ACC112 (cell line): ENCODE data around the gene HGD.
"Not testable (repeated sequence)": the region's sequence is repeated elsewhere in the genome, so short reads cannot be mapped to it uniquely, and the experiment has no call there.

Experiments
- H2AFZ ChIP-seq: fragments of 200-600 bp; sonication (generic); one replicate; pipeline ENCODE4 v1.6.0; 2017; ENCODE audit warnings: antibody characterized with exemption, low read length; ENCODE audit not compliant: unreplicated experiment
- H3K27ac ChIP-seq: fragments of 200-600 bp; sonication (generic); 2 replicates; pipeline ENCODE4 v1.5.1; 2014; ENCODE audit warnings: low read depth, mild to moderate bottlenecking, antibody characterized with exemption, low read length, moderate library complexity
- H3K27me3 ChIP-seq: fragments of 200-600 bp; sonication (generic); 2 replicates; pipeline ENCODE4 v1.6.1; 2014; ENCODE audit warnings: mild to moderate bottlenecking, antibody characterized with exemption, low read length, moderate library complexity, mixed read lengths; ENCODE audit not compliant: insufficient read depth
- H3K36me3 ChIP-seq: fragments of 200-600 bp; sonication (generic); 2 replicates; pipeline ENCODE4 v1.6.1; 2016; ENCODE audit warnings: mild to moderate bottlenecking, antibody characterized with exemption, low read length, moderate library complexity, mixed read lengths; ENCODE audit not compliant: insufficient read depth
- H3K4me1 ChIP-seq: fragments of 200-600 bp; sonication (generic); one replicate; pipeline ENCODE4 v1.6.1; 2016; ENCODE audit warnings: low read length, mixed read lengths; ENCODE audit not compliant: insufficient read depth, unreplicated experiment, control insufficient read depth
- H3K4me3 ChIP-seq: fragments of 200-600 bp; sonication (generic); 2 replicates; pipeline ENCODE4 v1.5.1; 2014; ENCODE audit warnings: mild to moderate bottlenecking, low read depth, low read length
- H3K79me2 ChIP-seq: fragments of 200-600 bp; sonication (generic); one replicate; pipeline ENCODE4 v1.6.0; 2016; ENCODE audit warnings: low read length; ENCODE audit not compliant: control insufficient read depth, unreplicated experiment, insufficient read depth

Gene HGD

GRCh38 chr3:120638820-120639219 lies 43.2 kb downstream of the HGD start:
- not testable (repeated sequence) for H3K36me3 ChIP-seq, H3K4me1 ChIP-seq, H3K4me3 ChIP-seq, H3K79me2 ChIP-seq, H3K27me3 ChIP-seq, H2AFZ ChIP-seq, H3K27ac ChIP-seq

DNA sequence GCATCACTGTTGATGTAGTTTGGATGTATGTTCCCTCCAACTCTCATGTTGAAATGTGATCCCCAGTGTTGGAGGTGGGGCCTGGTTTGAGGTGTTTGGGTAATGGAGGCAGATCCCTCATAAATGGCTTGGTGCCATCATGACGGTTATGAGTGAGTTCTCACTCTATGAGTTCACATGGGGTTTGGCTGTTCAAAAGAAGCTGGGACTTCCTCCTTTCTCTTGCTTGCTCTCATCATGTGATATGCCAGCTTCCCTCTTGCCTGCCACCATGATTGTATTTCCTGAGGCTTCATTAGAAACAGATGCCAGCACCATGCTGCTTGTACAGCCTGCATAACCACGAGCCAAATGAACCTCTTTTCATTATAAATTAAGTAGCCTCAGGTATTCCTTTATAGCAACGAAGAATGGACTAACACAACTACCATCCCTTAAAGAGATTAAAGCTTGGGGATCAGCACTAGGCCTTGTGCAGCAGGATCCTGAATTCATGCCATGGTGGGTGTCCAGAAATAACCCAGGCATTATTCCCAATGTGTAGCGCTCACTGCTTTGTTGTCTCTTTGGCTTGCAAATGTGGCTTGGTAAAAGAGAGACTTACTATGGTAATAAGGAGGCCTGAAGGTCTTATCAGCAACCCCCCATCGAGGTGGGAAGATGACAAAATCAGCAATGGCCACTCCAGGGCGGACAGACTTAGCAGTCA lies 44.0 kb downstream of the HGD start:
- no peak overlapping the region for H2AFZ ChIP-seq

GRCh38 chr3:120636795-120637401 lies 45.1 kb downstream of the HGD start:
- Histone ChIP-seq H3K4me3 (no peak overlapping the region), H3K4me1 (no peaks in the 10 kb centered on the region), H2AFZ (no peak overlapping the region), H3K79me2 (no peaks in the 10 kb centered on the region), H3K36me3 (no peaks in the 10 kb centered on the region), H3K27ac (no peak overlapping the region), H3K27me3 (peaks cover 3% of the 10 kb centered on the region; the same call in 1 of the 2 replicates)

More for the DNA sequence above, 44.0 kb downstream of the HGD start:
- H3K4me3 ChIP-seq, result no peak overlapping the region
- no peak overlapping the region for H3K27ac ChIP-seq
- no peaks in the 10 kb centered on the region for H3K4me1 ChIP-seq
- no peaks in the 10 kb centered on the region for H3K36me3 ChIP-seq
- no peaks in the 10 kb centered on the region for H3K79me2 ChIP-seq
- H3K27me3 ChIP-seq, result peaks cover 3% of the 10 kb centered on the region; the same call in 1 of the 2 replicates

- no peak overlapping the region for H3K27ac ChIP-seq
These were observed 47.5 kb downstream of the HGD start for GRCh38 chr3:120634539-120634938.

DNA sequence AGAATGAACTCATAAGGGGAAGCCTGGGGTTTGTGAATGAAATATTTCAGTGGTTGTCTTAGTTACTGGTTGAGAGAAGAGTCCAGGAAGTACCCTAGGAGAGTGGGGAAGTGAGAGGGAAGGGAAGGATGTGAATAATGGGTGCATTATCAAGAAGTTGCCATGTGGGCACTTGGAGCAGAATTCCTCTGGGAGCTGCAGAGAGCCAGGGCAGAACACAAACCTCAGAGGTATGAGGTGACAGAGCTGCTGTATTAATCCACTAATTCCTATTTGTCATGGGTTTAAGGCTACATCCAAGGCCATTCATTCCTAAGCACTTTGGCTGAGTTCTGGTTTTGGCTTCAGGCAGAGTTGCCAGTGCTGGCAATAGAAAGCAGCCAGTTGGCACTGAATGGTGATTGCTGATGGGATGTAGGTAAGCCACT lies 56.9 kb downstream of the HGD start:
- H3K36me3 ChIP-seq, result no peaks in the 10 kb centered on the region
- no peaks in the 10 kb centered on the region for H3K4me1 ChIP-seq
- H3K27ac ChIP-seq, result no peak overlapping the region
- H2AFZ ChIP-seq, result no peak overlapping the region
- no peak overlapping the region for H3K4me3 ChIP-seq
- H3K27me3 ChIP-seq, result peaks cover 8% of the 10 kb centered on the region; the same call in 1 of the 2 replicates
- H3K79me2 ChIP-seq, result no peaks in the 10 kb centered on the region

More at GRCh38 chr3:120634539-120634938, 47.5 kb downstream of the HGD start:
- Histone ChIP-seq H3K4me3 (no peak overlapping the region), H3K27me3 (peaks cover 2% of the 10 kb centered on the region; the same call in 1 of the 2 replicates), H3K36me3 (no peaks in the 10 kb centered on the region), H3K4me1 (no peaks in the 10 kb centered on the region), H2AFZ (no peak overlapping the region), H3K79me2 (no peaks in the 10 kb centered on the region)

GRCh38 chr3:120623727-120624093 lies 58.3 kb downstream of the HGD start:
- no peak overlapping the region for H3K27ac ChIP-seq
- H3K4me3 ChIP-seq, result no peak overlapping the region
- no peaks in the 10 kb centered on the region for H3K36me3 ChIP-seq
- H3K79me2 ChIP-seq, result no peaks in the 10 kb centered on the region
- H3K4me1 ChIP-seq, result no peaks in the 10 kb centered on the region
- H3K27me3 ChIP-seq, result peaks cover 7% of the 10 kb centered on the region; the same call in 1 of the 2 replicates
- H2AFZ ChIP-seq, result no peak overlapping the region

GRCh38 chr3:120622870-120623726 lies 58.9 kb downstream of the HGD start:
- no peaks in the 10 kb centered on the region for H3K36me3 ChIP-seq
- H3K79me2 ChIP-seq, result no peaks in the 10 kb centered on the region
- no peak overlapping the region for H3K27ac ChIP-seq
- H2AFZ ChIP-seq, result no peak overlapping the region
- no peaks in the 10 kb centered on the region for H3K4me1 ChIP-seq
- H3K4me3 ChIP-seq, result no peak overlapping the region
- peaks cover under 1% of the 10 kb centered on the region; the same call in 1 of the 2 replicates for H3K27me3 ChIP-seq

DNA sequence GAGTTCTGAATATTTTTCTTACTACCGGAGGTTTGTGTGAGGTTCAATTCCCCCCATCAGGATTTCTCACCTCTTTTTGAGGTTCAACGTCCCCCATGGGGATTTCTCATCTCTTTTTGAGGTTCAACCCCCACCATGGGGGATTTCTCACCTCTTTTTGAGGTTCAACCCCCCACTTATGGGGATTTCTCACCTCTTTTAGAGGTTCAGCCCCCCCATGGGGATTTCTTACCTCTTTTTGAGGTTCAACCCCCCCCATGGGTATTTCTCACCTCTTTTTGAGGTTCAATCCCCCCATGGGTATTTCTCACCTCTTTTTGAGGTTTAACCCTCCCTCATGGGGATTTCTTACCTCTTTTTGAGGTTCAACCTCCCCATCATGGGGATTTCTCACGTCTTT lies 59.6 kb downstream of the HGD start:
- no peaks in the 10 kb centered on the region for H3K36me3 ChIP-seq
- no peak overlapping the region for H3K27ac ChIP-seq
- no peak overlapping the region for H2AFZ ChIP-seq

DNA sequence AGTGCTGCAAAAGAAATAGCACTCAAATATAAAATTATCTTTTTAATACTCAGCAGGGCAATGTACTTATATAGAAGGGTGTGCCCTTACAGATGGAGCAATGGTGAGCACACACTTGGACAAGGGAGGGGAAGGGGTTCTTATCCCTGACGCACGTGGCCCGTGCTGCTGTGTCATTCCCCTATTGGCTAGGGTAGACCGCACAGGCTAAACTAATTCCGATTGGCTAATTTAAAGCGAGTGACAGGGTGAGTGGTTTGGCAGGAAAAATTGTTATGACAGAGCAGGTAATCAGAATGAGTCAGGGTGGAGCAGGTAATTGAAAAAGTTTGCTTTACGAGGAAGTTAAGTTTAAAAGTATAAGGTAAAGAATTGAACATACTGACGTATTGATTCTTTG lies 65.3 kb downstream of the HGD start:
- not testable (repeated sequence) for H3K27me3 ChIP-seq, H2AFZ ChIP-seq

More for the DNA sequence above, 59.6 kb downstream of the HGD start:
- H3K27me3 ChIP-seq, result no peaks in the 10 kb centered on the region
- no peaks in the 10 kb centered on the region for H3K79me2 ChIP-seq
- no peaks in the 10 kb centered on the region for H3K4me1 ChIP-seq
- no peak overlapping the region for H3K4me3 ChIP-seq

GRCh38 chr3:120615847-120616609 lies 66.0 kb downstream of the HGD start:
- no peaks in the 10 kb centered on the region for H3K36me3 ChIP-seq
- peak overlapping the region; percentile 68 for H2AFZ ChIP-seq
- H3K4me1 ChIP-seq, result peaks cover 2% of the 10 kb centered on the region
- H3K27ac ChIP-seq, result no peak overlapping the region
- H3K27me3 ChIP-seq, result no peaks in the 10 kb centered on the region
- no peak overlapping the region for H3K4me3 ChIP-seq
- no peaks in the 10 kb centered on the region for H3K79me2 ChIP-seq

More for the DNA sequence above, 65.3 kb downstream of the HGD start:
- not testable (repeated sequence) for H3K4me3 ChIP-seq, H3K4me1 ChIP-seq, H3K36me3 ChIP-seq, H3K27ac ChIP-seq, H3K79me2 ChIP-seq
